Subcutaneous adipose tissue (tissue), 4 donors: ENCODE data around the gene NKD2. TPM values are rescaled to one million over a fixed set of nuclear protein-coding genes. Genes with fewer than 3 reads are reported as not detected.

ENCODE experiments used
- total RNA-seq, 4 donors: library from RNA; depleted of rRNA; stranded (reverse); fragments of >200 nt; gene quantifications; one replicate each; pipeline ENCODE4 v1.1.0, GENCODE V29; 2016
- TF ChIP-seq, protein P1 (sequence below): fragments of 450-650 bp; IDR thresholded peaks from one replicate; pipeline ENCODE4 v1.5.1; 2016; ENCODE audit warnings: low read depth, mild to moderate bottlenecking, control low read depth, antibody characterized with exemption, moderate library complexity

The NKD2 gene
- total RNA-seq, 4 donors from 2014 or later = 1.1 TPM; not detected in 3

DNA sequence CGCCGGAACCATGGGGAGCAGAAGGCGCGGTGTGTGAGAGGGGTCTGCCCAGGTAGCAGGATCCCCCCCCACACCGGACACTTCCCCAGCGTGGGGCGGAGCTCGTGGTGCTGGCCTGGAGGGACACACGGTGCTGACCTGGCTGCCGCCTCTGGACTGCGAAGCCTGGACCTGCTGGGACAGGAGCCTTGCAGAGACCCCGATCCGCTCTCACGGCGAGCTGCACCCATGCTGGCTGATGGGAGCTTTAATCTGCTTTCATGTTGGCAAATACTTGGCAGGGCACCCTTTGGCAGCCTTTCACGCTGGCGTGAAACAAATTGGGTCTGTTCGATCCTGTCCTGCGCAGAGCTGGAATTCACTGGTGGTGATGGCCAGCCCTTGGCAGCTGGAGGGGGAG is 7.4 kb downstream of the NKD2 start:
- TF ChIP-seq, protein P1, sequence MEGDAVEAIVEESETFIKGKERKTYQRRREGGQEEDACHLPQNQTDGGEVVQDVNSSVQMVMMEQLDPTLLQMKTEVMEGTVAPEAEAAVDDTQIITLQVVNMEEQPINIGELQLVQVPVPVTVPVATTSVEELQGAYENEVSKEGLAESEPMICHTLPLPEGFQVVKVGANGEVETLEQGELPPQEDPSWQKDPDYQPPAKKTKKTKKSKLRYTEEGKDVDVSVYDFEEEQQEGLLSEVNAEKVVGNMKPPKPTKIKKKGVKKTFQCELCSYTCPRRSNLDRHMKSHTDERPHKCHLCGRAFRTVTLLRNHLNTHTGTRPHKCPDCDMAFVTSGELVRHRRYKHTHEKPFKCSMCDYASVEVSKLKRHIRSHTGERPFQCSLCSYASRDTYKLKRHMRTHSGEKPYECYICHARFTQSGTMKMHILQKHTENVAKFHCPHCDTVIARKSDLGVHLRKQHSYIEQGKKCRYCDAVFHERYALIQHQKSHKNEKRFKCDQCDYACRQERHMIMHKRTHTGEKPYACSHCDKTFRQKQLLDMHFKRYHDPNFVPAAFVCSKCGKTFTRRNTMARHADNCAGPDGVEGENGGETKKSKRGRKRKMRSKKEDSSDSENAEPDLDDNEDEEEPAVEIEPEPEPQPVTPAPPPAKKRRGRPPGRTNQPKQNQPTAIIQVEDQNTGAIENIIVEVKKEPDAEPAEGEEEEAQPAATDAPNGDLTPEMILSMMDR = no peak

DNA sequence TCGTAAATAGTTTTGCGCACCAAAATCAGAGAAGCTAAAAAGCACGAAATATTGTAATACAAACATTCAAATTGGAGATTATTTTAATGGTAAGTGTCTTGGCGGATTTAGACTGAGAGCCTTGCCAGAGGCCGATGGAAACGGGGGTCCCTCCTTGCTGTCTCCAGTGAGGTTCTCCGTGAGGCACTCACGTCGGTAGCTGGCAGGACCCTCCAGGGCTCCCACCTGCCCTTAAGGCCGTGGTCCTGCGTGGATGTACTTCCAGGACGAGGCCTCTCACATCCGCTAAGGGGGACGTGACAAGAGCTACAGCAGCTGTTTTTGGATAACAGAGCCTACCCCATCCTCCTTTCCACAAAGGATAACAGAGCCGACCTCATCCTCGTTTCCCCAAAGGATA is 7.9 kb downstream of the NKD2 start:
- TF ChIP-seq, protein P1 = no peak

DNA sequence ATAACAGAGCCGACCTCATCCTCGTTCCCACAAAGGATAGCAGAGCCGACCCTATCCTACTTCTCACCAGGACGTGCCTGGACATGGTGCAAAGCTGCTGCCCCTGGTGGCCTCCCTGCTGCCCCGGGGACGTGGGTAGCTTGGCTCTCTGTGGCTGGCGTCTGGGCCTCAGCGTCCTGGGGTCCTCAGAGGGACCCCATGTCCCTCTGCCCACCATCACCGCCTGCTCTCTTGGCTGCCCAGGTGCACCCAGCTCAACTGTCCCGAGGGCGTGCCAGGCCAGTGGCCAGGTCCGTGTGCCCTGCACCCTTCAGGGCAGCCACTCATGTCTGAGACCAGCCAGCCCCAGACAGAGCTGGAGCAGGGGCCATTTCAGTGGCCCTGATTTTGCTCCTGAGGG is 8.5 kb downstream of the NKD2 start:
- TF ChIP-seq, protein P1 = no peak

DNA sequence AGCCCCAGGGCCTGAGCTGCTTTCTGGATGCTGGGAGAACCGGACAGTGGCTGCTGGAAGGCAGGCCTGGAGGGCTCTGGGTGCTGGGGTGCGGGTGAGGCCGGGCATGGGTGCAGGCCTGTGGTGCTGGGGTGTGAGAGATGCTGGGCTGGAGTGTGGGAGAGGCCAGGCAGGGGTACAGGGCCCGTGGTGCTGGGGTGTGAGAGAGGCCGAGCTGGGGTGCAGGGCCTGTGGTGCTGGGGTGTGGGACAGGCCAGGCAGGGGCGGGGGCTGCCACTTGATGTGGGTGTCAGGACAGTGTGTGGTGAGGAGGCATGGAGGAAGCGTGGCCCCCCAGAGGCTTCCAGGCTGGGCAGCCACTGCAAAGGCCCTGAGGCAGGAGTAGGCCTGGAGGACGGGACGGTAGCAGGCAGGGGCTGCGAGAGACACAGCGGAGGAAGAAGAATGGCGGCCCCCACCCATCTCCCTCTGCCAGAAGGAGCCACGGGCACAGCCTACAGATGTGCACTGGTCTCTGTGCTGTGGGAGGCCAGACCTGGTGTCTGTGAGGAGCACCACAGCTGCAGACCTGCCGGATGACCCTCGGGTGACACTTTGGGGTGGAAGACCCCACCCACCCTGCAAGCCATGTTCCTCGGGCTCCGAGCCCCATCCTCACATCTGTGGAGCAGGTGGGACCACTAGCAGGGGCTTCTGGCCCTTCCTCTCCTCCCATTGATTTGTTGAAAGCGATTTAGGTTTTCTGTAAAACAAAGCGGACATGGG is 9.3 kb downstream of the NKD2 start:
- TF ChIP-seq, protein P1 = no peak

DNA sequence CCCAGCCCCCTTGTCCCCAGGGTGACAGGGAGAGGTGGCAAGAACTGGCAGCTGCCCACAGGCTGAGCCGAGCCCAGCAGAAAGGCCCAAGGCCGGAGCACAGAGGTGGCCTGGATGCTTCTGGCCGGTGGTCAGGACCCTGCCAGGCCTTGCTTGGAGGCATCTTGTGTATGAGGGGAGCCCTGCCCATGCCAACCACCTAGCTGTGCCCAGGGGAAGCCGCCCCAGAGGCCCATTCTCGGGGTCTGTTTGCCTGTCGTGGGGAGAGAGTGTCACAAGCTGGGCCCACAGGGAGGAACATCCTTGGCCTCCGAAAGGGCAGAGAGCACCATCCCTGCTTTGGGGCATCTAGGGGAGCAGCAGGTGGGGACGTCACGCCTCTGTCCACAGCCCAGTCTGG is 10.0 kb downstream of the NKD2 start:
- TF ChIP-seq, protein P1 = no peak

DNA sequence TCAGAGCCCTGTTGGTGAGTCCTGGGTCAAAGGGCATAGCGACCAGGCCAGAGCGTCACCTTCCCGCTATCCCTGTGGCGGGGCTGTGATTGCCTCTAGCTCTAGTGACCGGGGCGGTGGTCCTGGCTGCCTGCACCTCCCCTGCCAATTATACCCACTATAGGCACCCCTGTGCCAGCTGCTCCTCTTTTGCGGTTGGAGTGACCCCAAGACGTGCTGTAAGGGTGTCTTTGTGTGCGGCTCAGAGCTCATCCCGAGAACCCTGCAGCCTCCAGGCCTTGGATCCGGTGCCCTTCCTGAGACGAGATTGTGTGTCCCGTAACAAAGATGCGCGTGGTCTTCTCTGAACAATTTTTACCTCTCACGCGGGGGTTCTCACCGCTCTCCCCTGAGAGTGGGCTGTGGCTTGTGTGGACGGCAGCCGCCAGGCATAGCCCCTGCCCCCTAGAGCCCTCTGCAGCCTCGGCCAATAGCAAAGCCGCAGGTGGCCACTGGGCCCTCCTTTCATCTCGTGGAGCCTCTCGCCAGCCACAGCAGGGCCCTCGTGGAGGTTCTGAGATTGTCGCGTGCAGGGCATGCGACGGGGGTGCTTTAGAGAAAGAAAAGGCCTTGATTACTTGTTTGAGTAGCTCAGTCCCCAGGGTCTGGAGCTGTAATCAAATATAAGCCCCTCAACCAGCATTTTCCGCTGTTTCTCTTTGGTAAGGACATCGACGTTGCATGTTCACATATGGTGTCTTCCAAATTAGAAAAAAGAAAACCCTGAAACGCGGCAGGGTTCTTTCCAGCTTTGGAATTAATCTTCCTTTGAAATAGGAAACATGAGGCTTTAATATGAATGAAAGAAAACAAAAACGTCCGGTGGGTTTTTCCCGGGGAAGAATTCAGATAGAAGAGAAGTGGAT is 10.7 kb downstream of the NKD2 start:
- TF ChIP-seq, protein P1 = no peak

DNA sequence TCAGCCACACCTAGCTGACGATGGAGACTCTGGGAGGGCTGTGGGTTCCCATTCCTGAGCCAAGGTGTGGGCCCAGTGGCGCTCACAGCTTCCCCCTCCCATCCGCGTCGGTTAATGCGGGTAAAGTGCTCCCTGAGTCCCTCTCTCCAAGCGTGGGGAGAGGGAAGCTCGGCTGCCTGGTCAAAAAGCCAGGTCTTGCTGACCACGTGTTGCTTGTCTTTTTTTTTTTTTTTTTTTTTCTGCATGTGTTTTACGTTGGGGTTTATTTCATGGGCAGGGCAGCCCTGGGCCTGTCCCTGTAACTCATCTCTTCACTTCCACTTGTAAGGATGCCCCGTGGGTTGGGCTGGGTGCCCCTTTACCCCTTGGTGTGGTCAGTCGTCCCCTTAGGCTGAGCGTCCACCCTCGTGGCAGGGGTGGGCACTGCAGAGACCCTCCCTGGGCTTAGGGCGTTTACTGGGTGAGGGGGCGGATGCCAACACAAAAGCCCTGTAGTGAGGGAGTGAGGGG is 11.9 kb downstream of the NKD2 start:
- TF ChIP-seq, protein P1 = no peak
